Stromal cell of bone marrow (primary cell): Measurements from ENCODE around the gene HS3ST3B1.

Experiments used
- DNase-seq: peaks from one replicate; pipeline ENCODE4 v3.0.0-alpha.2; 2012; ENCODE audit warnings: low read depth

Gene HS3ST3B1

DNA sequence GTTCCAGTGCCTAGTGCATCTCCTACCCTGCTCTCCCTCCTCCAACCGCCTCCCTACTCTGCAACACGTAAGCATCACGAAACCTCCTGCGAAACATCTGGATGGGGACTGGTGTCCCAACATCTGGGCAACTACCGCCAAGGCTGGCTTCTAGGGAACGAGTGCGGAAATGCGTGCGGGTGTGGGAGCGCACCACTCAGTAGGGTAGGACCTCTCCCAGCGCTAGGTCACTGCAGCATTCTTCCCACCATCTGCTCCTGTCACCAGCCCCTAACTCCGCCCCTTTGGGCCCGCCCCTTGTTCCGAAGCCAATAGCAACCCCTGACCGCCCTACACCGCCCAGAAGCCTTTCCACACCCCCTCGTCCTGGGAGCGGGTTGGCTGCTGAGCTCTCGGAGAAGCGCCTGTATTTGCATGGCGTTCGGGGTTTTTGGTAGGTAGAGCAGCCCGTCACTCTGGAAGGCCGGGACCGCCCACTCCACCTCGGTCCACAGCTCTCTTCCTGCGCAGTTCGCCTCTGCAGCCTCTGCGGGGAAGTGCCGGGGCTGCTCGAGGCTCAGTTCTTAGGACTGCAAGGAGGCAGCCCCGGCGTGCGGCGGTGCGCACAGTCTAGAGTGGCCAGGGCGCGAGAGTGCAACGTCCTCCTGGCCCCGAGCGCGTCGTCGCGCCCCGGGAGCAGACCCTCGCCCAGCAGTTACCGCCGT, at the start of gene HS3ST3B1:
Gene HS3ST3B1 (plus strand): TSS at position 507 of the 704 bp plus-strand sequence. CDS start 438 bp downstream, outside the sequence.
- peak; percentile 99 for DNase-seq

DNA sequence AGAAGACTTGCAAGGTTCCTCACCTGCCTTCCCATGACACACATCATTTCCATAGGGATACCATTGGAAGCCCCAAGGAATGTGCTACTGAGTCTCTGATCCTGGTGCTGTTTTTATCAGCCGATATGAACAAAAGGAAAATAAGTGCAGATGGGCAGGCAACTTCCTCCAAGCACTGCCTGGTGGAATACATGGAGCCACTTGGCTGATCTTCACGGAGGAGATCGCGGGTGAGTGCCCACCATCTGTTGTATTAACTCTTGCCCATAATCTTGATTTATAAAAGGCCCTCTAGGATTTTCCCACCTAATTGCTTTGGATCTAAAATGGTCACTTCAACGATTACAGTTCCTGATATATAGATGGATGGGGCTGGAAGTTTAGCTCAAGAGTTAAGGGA, 39.5 kb upstream of the HS3ST3B1 start:
- DNase-seq = no peak

GRCh38 chr17:14268264-14268663, 32.6 kb upstream of the HS3ST3B1 start:
- DNase-seq = no peak

- DNase-seq = no peak
Observed at GRCh38 chr17:14269473-14269872, 31.4 kb upstream of the HS3ST3B1 start.

- DNase-seq = no peak
Observed at GRCh38 chr17:14270508-14270907, 30.4 kb upstream of the HS3ST3B1 start.

DNA sequence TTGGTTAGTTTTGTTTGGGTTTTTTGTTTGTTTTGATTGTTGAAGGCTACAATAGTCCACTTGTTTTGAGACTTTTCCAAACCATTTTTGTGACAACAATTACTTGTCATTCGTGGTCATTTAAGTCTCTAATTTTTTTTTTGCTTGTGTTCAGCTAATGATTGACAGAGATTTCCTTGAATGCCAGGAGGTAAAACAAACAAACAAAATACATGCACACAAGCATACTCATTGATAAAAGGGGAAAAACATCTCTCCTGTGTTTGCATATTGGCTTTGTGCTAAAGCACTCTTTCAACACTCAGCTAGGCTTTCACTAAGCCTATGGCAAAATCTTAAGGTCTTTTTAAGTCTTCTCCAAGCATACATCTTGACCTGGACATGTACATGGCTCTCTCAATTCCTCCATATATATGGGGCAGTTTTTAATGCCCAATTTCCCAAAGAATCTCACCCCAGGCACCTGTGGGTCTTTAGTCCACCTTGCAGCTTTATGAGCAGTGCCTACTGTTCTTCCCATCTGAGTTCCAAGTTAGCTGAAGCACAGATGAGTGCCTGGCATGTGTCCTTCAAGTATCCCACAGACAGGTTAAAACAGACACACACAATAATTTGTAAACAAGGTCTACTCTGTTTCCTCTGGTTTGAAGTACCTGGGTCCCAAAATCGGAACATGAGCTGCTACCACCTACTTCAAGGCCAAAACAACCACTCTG, 24.2 kb upstream of the HS3ST3B1 start:
- DNase-seq = no peak

DNA sequence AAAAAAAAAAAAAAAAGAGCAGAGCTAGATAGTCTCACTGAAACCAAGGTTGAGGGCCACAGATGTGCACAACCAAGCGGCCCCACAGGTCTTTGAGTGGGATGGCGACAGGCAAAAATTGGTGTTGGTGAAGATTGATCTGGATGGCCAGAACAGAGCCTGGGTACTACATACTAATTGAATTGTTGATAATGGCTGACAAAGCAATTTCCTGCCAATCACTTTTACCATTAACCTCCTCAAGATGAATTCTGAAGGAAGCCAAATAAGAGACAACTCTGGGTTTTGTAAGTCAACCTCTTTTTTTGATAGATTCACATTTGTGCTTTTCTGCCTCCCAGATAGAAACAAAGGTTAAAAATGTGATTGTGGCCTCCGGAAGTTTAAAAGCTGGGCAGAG, 19.4 kb upstream of the HS3ST3B1 start:
- no peak for DNase-seq

- DNase-seq = no peak
Observed at GRCh38 chr17:14282726-14283125, 18.2 kb upstream of the HS3ST3B1 start.

DNA sequence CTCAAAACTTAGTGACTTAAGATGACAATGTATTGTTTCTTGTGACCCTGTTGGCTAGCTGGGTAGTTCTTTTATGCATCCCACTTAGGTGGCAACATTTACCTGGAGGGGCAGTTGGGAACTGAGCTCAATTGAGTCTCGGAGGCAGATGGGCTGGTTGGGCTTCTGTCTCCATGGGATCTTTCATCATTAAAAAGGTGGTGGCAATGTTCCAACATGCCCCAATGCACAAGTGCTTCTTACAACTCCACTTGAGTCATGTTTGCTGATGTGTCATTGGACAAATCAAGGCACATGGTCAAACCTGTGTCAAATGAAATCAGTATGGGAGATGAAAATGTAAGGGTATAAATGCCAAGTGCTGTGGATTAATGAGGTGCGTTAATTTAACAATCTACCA, 11.7 kb upstream of the HS3ST3B1 start:
- DNase-seq = no peak

GRCh38 chr17:14294876-14295275, 6.0 kb upstream of the HS3ST3B1 start:
- no peak for DNase-seq

GRCh38 chr17:14295676-14296075, 5.2 kb upstream of the HS3ST3B1 start:
- DNase-seq = no peak

DNA sequence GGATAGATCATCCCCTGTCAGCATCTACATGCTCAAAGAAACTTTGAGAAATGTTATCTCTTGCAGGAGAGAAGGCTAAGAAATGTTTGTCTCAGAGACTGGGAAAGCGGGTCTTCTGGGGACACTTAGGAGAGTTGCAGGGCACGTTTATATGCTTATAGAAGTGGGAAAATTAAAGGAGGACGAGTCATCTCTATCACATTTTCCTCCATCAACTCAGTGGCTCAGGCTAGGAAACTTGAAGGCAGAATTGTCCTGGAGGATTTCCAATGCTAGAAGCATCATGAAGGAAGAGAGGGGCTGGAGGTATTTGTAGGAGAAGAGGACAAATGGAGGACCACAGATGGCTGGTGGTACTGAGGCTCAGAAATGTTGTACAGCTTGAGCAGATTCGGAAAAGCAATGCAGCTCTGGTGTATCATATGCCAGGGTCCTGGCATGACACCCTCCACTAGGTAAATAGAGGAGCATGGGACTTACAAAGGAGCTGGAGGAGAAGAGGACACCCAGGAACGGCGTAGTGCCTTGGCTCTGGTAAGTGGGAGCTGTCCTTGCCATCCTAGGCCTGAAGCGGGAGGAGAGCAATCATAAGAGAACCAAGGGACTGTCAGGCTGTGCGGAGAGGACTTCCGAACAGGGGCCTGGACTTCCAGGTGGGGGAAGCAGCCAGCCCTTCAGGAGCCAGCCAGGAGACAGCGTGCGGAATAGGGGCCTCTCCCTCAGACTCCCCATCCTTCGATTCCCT, 4.5 kb upstream of the HS3ST3B1 start:
- DNase-seq = no peak

GRCh38 chr17:14297161-14297851, 3.6 kb upstream of the HS3ST3B1 start:
- no peak for DNase-seq

GRCh38 chr17:14298221-14298946, 2.5 kb upstream of the HS3ST3B1 start:
- DNase-seq = no peak

DNA sequence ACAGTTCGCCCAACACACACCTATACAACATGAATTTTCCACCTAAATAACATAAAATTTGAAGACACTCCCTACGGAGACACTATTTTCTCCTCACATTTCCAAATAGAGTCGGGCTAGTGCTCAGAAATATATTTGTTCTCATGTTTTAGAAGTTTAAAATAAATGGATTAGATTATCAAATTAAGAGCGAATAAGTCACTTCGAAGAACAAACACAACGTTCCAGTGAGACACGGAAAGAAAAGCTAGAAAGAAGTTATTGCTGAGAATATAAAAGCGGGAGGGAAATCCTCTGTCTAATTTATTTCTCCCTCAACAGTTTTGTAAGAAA, 2.0 kb upstream of the HS3ST3B1 start:
- no peak for DNase-seq

GRCh38 chr17:14299280-14300141, 1.4 kb upstream of the HS3ST3B1 start:
- DNase-seq = no peak

DNA sequence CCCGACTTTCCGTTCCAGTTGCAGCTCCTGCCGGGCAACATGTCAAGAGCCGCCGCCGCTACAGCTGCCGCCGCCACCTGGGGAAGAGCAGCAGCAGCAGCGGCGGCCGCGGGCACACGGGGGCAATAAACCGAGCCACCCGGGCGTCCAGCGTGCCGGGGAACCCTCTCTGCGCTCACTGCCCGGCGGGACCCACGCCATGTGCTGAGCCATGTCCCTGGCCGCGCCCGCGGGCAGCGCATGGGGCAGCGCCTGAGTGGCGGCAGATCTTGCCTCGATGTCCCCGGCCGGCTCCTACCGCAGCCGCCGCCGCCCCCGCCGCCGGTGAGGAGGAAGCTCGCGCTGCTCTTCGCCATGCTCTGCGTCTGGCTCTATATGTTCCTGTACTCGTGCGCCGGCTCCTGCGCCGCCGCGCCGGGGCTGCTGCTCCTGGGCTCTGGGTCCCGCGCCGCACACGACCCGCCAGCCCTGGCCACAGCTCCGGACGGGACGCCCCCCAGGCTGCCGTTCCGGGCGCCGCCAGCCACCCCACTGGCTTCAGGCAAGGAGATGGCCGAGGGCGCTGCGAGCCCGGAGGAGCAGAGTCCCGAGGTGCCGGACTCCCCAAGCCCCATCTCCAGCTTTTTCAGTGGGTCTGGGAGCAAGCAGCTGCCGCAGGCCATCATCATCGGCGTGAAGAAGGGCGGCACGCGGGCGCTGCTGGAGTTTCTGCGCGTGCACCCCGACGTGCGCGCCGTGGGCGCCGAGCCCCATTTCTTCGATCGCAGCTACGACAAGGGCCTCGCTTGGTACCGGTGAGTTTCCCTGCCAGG, 604 bp downstream of the HS3ST3B1 start:
- DNase-seq = no peak

DNA sequence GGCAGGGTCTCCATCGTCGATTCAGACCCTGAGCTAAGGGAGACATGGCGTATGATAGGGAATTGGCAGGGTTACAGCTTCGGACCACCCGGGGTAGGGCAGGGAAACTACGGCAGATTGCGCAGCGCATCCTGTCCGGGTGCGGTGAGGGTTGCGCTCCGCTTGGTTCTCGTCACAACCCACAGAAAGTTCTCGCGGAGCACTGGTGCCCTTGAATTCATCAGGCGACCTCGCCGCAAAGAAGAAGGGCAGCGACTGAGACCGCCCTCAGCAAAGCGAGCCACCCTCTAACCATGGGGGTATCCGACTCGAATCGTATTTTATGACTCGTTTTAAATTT, 1.2 kb downstream of the HS3ST3B1 start:
- no peak for DNase-seq

- DNase-seq = peak; percentile 80
Observed at GRCh38 chr17:14302431-14303099, 1.7 kb downstream of the HS3ST3B1 start.
